Measurements from ENCODE around the gene BCR.

BCR gene

DNA sequence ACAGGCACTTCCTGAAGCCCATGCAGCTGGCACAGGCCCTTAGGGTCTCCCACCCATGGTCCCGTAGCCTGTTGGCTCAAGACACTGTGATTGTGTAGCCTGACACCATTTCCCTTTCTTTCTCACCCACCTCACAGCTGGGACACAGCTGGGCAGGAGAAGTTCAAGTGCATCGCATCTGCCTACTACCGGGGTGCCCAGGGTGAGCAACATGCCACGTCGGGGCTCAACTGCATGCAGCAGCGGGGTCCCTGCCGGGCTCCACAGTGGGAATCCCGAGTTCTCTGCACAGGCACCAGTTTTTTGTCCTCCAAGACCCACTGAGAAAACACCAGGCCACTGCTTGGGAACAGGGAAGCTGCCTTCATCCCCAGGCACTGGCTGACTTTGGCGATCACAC lies 24.5 kb upstream of the BCR start:
- TF ChIP-seq, protein P1, sequence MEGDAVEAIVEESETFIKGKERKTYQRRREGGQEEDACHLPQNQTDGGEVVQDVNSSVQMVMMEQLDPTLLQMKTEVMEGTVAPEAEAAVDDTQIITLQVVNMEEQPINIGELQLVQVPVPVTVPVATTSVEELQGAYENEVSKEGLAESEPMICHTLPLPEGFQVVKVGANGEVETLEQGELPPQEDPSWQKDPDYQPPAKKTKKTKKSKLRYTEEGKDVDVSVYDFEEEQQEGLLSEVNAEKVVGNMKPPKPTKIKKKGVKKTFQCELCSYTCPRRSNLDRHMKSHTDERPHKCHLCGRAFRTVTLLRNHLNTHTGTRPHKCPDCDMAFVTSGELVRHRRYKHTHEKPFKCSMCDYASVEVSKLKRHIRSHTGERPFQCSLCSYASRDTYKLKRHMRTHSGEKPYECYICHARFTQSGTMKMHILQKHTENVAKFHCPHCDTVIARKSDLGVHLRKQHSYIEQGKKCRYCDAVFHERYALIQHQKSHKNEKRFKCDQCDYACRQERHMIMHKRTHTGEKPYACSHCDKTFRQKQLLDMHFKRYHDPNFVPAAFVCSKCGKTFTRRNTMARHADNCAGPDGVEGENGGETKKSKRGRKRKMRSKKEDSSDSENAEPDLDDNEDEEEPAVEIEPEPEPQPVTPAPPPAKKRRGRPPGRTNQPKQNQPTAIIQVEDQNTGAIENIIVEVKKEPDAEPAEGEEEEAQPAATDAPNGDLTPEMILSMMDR (IDR thresholded peaks at IDR 0.05; ENCODE audit: low read depth, low read length) = no peak
- no peak overlapping the region for H3K4me3 ChIP-seq (ENCODE audit: low read depth, low read length)
- no peak for DNase-seq (ENCODE audit: low read depth, low spot score)
- in situ Hi-C loops (cut with HindIII; ENCODE audit: low sequenced_read_pairs) = no loop called here

DNA sequence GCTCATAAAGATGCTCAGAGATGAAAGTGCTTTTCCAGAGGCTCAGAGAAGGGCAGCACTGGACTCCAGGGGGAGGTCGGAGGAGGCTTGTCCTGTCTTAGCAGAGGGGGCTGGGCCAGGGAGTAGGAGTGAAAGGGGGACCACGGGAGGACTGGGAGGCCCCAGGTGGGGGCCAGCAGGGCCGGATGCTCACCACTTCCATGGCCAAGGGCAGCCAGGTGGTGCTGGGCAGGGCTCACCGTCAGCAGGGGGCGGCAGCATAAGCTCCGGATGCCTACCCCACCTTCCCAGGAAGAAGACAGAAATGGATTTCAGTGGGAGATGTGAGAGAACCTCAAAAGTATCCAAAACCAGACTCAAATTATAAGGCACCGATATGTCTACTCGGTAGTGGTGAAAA lies 24.0 kb upstream of the BCR start:
- TF ChIP-seq, protein P1 (IDR thresholded peaks at IDR 0.05; ENCODE audit: low read depth, low read length) = no peak
- no peak overlapping the region for H3K4me3 ChIP-seq (ENCODE audit: low read depth, low read length)
- in situ Hi-C loops (cut with HindIII; ENCODE audit: low sequenced_read_pairs) = no loop called here

DNA sequence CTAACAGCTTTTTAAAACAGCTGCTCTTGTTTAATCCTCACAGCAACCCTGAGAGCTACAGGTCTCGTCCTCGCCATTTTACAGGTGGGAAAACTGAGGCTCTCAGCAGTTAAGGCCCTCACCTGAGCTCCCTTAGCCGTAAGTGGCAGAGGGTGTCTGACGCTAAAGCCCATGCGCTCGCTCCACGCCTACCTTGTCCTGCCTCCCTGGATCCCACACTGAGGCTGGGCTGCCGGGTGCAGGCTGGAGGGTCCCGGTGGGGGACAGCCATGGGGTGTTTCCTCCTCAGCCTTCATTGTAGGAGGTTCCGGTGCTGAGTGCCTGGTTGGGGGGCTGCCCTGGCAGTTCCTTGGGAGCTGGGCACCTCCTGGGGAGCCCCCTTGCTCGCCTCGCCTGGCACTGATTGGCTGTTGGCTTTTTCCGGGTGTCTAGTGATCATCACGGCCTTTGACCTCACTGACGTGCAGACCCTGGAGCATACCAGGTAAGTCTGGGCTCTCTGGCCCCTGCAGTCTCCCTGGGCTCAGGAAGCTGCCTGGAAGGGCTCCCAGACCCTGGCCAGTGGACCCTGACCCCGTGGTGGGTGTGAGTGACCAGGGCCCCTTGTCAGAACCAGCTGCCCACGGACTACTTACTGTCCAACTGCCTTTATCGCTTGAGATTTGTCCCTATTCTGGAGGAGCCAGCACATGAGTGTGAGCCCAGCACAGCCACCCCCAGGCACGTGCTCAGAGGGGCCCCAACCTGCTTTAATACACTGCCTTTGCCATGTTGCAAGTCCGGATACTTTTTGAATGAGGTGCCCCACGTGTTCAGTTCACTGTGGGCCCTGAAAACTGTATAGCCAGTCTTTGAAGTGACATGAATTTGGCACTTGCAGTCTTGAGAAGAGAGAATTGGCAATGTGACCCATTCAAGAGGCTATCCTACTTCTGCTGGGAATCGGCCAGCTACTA lies 22.5 kb upstream of the BCR start:
- DNase-seq (ENCODE audit: low read depth, low spot score) = no peak
- in situ Hi-C loops (cut with HindIII; ENCODE audit: low sequenced_read_pairs) = no loop called here
- H3K4me3 ChIP-seq (ENCODE audit: low read depth, low read length) = no peak overlapping the region
- TF ChIP-seq, protein P1 (IDR thresholded peaks at IDR 0.05; ENCODE audit: low read depth, low read length) = no peak

More for the DNA sequence above, 24.0 kb upstream of the BCR start:
- DNase-seq (ENCODE audit: low read depth, low spot score) = no peak

DNA sequence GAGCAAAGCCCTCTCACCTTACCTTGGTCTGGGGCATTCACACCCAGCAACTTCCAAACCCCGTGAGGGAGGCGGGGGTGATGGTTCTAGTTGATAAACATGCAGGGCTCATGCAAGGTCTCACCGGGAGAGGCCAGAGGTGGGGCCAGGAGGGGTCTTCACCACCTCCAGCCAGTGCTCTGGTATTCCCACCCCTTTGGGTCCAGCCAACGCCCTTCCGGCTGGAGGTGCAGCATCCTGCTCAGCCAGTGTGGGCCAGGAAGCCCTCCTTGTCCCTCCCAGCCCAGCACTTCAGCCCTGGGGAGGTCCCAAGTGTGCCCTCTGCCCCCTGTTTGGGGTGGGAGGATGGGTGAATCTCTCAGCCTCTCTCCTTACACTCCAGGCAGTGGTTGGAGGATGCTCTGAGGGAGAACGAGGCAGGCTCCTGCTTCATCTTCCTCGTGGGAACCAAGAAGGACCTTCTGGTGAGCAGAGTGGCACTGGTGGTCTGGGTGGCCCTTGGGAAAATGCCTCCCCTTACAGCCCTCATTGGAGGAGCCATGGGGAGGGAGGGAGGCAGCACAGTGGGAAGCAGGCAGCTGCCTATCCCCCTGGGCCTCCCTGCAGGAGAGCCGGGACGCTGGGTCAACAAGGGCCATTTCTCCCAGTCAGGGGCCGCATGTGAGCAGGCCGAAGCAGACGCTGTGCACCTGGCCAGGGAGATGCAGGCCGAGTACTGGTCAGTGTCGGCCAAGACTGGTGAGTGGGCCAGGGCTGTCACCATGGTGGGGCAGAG lies 21.6 kb upstream of the BCR start:
- in situ Hi-C loops (cut with HindIII; ENCODE audit: low sequenced_read_pairs) = no loop called here
- H3K4me3 ChIP-seq (ENCODE audit: low read depth, low read length) = no peak overlapping the region
- no peak for DNase-seq (ENCODE audit: low read depth, low spot score)
- TF ChIP-seq, protein P1 (IDR thresholded peaks at IDR 0.05; ENCODE audit: low read depth, low read length) = no peak

DNA sequence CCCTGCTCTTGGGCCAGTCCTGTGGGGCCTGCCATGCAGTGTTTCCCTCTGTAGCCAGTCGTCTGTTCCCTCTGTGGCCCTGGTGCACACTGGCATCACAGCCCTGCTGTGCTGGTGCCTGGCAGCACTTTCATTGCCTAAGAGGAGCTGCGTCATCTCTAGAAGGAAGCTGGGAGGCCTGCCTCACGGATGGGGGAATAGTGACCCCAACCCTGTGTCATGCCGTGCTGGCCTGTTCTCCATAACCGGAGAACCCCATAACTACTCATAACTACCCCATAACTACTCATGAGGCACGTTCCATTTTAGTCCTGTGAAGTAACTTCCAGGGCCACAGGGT lies 21.0 kb upstream of the BCR start:
- TF ChIP-seq, protein P1 (IDR thresholded peaks at IDR 0.05; ENCODE audit: low read depth, low read length) = no peak
- no peak overlapping the region for H3K4me3 ChIP-seq (ENCODE audit: low read depth, low read length)
- in situ Hi-C loops (cut with HindIII; ENCODE audit: low sequenced_read_pairs) = no loop called here
- no peak for DNase-seq (ENCODE audit: low read depth, low spot score)

DNA sequence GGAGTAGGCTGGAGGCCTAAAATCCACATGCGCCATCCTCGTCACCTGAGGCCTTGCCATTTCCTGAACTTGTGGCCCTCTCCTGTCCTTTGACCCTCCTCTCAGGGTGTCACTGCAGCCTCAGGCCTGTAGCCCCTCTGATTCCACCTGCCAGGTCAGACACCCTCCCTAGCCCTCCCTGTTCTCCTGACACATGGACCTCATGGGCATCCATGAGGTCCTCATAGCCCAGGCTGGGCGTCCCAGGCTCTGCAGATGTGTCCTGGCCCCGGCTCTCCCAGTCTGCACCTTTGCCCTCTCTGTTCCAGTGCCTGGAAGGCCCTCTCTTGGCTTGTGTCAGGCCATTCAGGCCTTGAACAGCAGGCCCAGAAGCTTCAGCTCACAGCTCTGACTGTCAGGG lies 19.3 kb upstream of the BCR start:
- H3K4me3 ChIP-seq (ENCODE audit: low read depth, low read length) = no peak overlapping the region
- in situ Hi-C loops (cut with HindIII; ENCODE audit: low sequenced_read_pairs) = no loop called here

More for the DNA sequence above, 19.3 kb upstream of the BCR start:
- no peak for DNase-seq (ENCODE audit: low read depth, low spot score)
- TF ChIP-seq, protein P1 (IDR thresholded peaks at IDR 0.05; ENCODE audit: low read depth, low read length) = no peak
